Stomach (tissue), 9 donors: ENCODE data around the gene PDCD10. TPM values are rescaled to one million over a fixed set of nuclear protein-coding genes. Genes with fewer than 3 reads are reported as not detected.

Experiments used
- DNase-seq, 2 donors: peaks; one replicate each; pipeline versions ENCODE4 v3.0.0 to v3.0.0-alpha.2; 2013 to 2019
- H3K27ac ChIP-seq, 5 donors: fragments of 200-600 bp in 4 of 5; sonication (generic) in 4 of 5; one replicate each; pipeline ENCODE4 v1.5.1; 2013 to 2019; ENCODE audit warnings: mild to moderate bottlenecking in 1 of 5, moderate library complexity in 1 of 5
- H3K27me3 ChIP-seq, 3 donors: fragments of 200-600 bp; sonication (generic); one replicate each; pipeline ENCODE4 v1.5.1; 2017 to 2019; ENCODE audit warnings: mixed run types in 1 of 3
- H3K36me3 ChIP-seq, 4 donors: fragments of 200-600 bp; sonication (generic); 1 replicate in 3 of 4; 2 replicates in 1 of 4; pipeline ENCODE4 v1.5.1; 2016 to 2019
- H3K4me1 ChIP-seq, 4 donors: fragments of 200-600 bp; sonication (generic); one replicate each; pipeline ENCODE4 v1.5.1; 2016 to 2019
- H3K4me3 ChIP-seq, 4 donors: fragments of 200-600 bp; sonication (generic) in 3 of 4; one replicate each; pipeline ENCODE4 v1.5.1; 2016 to 2019; ENCODE audit warnings: mild to moderate bottlenecking in 1 of 4
- H3K9me3 ChIP-seq, 4 donors: fragments of 200-600 bp; sonication (generic); one replicate each; pipeline ENCODE4 v1.5.1; 2016 to 2019
- CTCF ChIP-seq, 7 experiments: fragments of 450-650 bp in 4 of 7; fragments of 200-600 bp in 3 of 7; sonication (generic) in 3 of 7; IDR thresholded peaks; one replicate each; pipeline ENCODE4 v1.5.1; 2016 to 2019; ENCODE audit warnings: antibody characterized with exemption in 7 of 7, control low read depth in 2 of 7, mild to moderate bottlenecking in 1 of 7
- EP300 ChIP-seq: sonication (generic); formaldehyde crosslinking; IDR thresholded peaks from one replicate; pipeline ENCODE4 v1.6.1; 2017; ENCODE audit warnings: antibody characterized with exemption
- POLR2A ChIP-seq, 4 donors: fragments of 450-650 bp; IDR thresholded peaks; one replicate each; pipeline ENCODE4 v1.6.1; 2016; ENCODE audit warnings: antibody characterized with exemption in 4 of 4, control low read depth in 2 of 4, mild to moderate bottlenecking in 1 of 4, moderate library complexity in 1 of 4
- POLR2AphosphoS5 ChIP-seq, 3 donors: sonication (generic); formaldehyde crosslinking; IDR thresholded peaks; one replicate each; pipeline ENCODE4 v1.6.1; 2016; ENCODE audit warnings: antibody characterized with exemption in 3 of 3
- WGBS, 5 donors: extraction: QIAGEN DNeasy Blood & Tissue Kit in 3 of 5; methylation state at CpG; one replicate each; pipeline versions ENCODE4 v1.1.5 to v1.1.7; 2013 to 2018; 5-methylcytosine and 5-hydroxymethylcytosine counted together
- intact Hi-C: fragments of 100-400 bp; cut with DNase I; formaldehyde crosslinking; loops from one replicate; pipeline ENCODE4 v1.15.1; 2023; ENCODE audit warnings: low total_unique reads
- polyA plus RNA-seq, 3 donors: library from polyadenylated mRNA; stranded (reverse); fragments of 200-250 nt; gene quantifications; one replicate each; pipeline ENCODE4 v1.2.3, GENCODE V29; 2013
- total RNA-seq, 5 donors: library from RNA; depleted of rRNA; stranded (reverse); fragments of >200 nt; gene quantifications; one replicate each; pipeline versions ENCODE4 v1.1.0 to v1.2.3, GENCODE V29; 2014 to 2016
- donor health status: healthy with polysubstance abuse.
- donor health status: Bipolar disorder and iron deficiency.
- donor health status: healthy.

PDCD10 gene
- total and polyA plus RNA-seq, 8 donors = 30.9 to 213 (median 55.2) TPM

- 72 to 97% (median 90%) methylated on average over 4 of the region's 4 CpGs for WGBS, 5 donors
- Histone ChIP-seq H3K4me3 (no peak overlapping the region), H3K4me1 (peaks cover 0 to 10% (median 3%) of the 10 kb centered on the region in 4 donors), H3K9me3 (no peaks in the 10 kb centered on the region), H3K27ac (no peak overlapping the region), H3K27me3 (no peaks in the 10 kb centered on the region), H3K36me3 (peaks cover 0 to 39% (median 33%) of the 10 kb centered on the region in 4 donors)
- no peak for DNase-seq
- intact Hi-C loops = no loop called here
- TF ChIP-seq EP300 (no peak), POLR2AphosphoS5 (IDR thresholded peaks at IDR 0.05) (no peak), POLR2A (IDR thresholded peaks at IDR 0.05) (no peak), CTCF (IDR thresholded peaks at IDR 0.05) (no peak)
Measured at GRCh38 chr3:167709690-167710089, 25.0 kb downstream of the PDCD10 start.

- intact Hi-C loops = no loop called here
- Histone ChIP-seq H3K36me3 (peaks cover 0 to 60% (median 57%) of the 10 kb centered on the region in 4 donors), H3K4me1 (peaks cover 0 to 7% (median 3%) of the 10 kb centered on the region in 4 donors), H3K4me3 (no peak overlapping the region), H3K27me3 (no peaks in the 10 kb centered on the region), H3K9me3 (no peaks in the 10 kb centered on the region), H3K27ac (no peak overlapping the region)
- WGBS, 5 donors = 60 to 71% (median 62%) methylated on average over 2 of the region's 2 CpGs
- no peak for TF ChIP-seq EP300
- TF ChIP-seq POLR2A (IDR thresholded peaks at IDR 0.05) = no peak
- no peak for TF ChIP-seq CTCF (IDR thresholded peaks at IDR 0.05)
- TF ChIP-seq POLR2AphosphoS5 (IDR thresholded peaks at IDR 0.05) = no peak
- DNase-seq = no peak
Measured at GRCh38 chr3:167705840-167706239, 28.9 kb downstream of the PDCD10 start.

GRCh38 chr3:167700926-167701325 is 33.8 kb downstream of the PDCD10 start:
- H3K27me3 ChIP-seq = no peaks in the 10 kb centered on the region
- peaks cover 0 to 9% (median 2%) of the 10 kb centered on the region in 4 donors for H3K4me1 ChIP-seq
- intact Hi-C loops = no loop called here
- no peak overlapping the region for H3K4me3 ChIP-seq
- no peak overlapping the region for H3K27ac ChIP-seq
- WGBS, 5 donors = 95 to 100% (median 97%) methylated on average over 2 of the region's 2 CpGs
- no peak for DNase-seq
- H3K9me3 ChIP-seq = no peaks in the 10 kb centered on the region
- TF ChIP-seq POLR2AphosphoS5 (IDR thresholded peaks at IDR 0.05) (no peak), CTCF (IDR thresholded peaks at IDR 0.05) (no peak), EP300 (no peak), POLR2A (IDR thresholded peaks at IDR 0.05) (no peak)
- peaks cover 0 to 36% (median 32%) of the 10 kb centered on the region in 4 donors for H3K36me3 ChIP-seq

GRCh38 chr3:167700046-167700445 is 34.6 kb downstream of the PDCD10 start:
- Histone ChIP-seq H3K9me3 (no peaks in the 10 kb centered on the region), H3K4me3 (no peak overlapping the region), H3K4me1 (peaks cover 0 to 9% (median 2%) of the 10 kb centered on the region in 4 donors), H3K27ac (no peak overlapping the region), H3K36me3 (peaks cover 5 to 43% (median 40%) of the 10 kb centered on the region in 4 donors), H3K27me3 (no peaks in the 10 kb centered on the region)
- no peak for TF ChIP-seq POLR2AphosphoS5 (IDR thresholded peaks at IDR 0.05)
- TF ChIP-seq EP300 = no peak
- TF ChIP-seq POLR2A (IDR thresholded peaks at IDR 0.05) = no peak
- no peak for TF ChIP-seq CTCF (IDR thresholded peaks at IDR 0.05)
- 93 to 95% (median 94%) methylated on average over 4 of the region's 4 CpGs for WGBS, 5 donors
- no peak for DNase-seq
- intact Hi-C loops = no loop called here
